COR-L47 (cell line): Measurements from ENCODE around the gene OR10J5.
"Not testable (repeated sequence)": the region's sequence is repeated elsewhere in the genome, so short reads cannot be mapped to it uniquely, and the experiment has no call there.

Source experiments
- DNase-seq: peaks from one replicate; lab custom pipeline; 2025; lab: John Stamatoyannopoulos, UW

The OR10J5 gene

GRCh38 chr1:159535907-159536306, at the start of gene OR10J5:
TSS of gene OR10J5 (minus strand) at chr1:159536007. CDS start at chr1:159536007, 0 bp downstream.
- DNase-seq, result no peak

GRCh38 chr1:159584536-159584935, 48.7 kb upstream of the OR10J5 start:
- no peak for DNase-seq

- DNase-seq, result no peak
Observed at GRCh38 chr1:159581422-159581821, 45.6 kb upstream of the OR10J5 start.

GRCh38 chr1:159580340-159580739, 44.5 kb upstream of the OR10J5 start:
- DNase-seq, result no peak

DNA sequence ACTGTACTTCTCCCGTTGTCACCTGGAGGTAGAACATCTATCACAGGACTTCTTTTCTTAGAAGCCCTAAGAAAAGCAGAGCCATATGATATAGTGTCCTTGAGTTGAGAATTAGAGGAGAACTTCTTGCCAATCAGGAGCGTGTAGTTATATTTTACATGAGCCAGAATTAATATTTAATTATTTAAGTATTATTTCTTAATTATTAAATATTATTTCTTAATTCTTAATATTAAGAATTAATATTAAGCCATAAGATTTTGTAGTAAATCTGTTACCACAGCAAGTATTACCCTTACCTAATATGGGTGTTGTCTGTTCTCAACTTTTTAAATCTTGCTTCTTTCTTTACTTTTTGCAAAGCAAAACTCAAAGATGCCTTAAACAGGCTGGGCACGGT, 41.6 kb upstream of the OR10J5 start:
- no peak for DNase-seq

- no peak for DNase-seq
Observed at GRCh38 chr1:159562680-159563079, 26.9 kb upstream of the OR10J5 start.

- no peak for DNase-seq
Observed at GRCh38 chr1:159561497-159561896, 25.7 kb upstream of the OR10J5 start.

DNA sequence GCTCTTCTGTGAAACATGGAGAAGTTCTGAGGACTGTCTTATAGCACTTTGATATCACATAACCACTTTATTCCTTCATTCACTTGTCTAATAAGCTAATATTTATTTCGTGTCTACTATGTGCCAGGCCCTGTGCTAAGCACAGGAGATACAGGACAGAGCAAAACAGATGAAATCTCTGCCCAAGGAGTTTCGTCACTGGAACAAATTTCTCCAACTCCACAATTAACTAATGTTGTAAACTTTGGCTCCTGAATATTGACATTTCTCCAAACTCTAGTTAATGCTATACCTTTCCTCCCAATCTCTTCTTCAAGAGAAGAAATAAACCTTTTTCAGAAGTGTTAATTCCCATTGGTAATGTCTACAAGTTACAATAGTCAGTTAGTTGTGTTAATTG, 24.8 kb upstream of the OR10J5 start:
- no peak for DNase-seq

DNA sequence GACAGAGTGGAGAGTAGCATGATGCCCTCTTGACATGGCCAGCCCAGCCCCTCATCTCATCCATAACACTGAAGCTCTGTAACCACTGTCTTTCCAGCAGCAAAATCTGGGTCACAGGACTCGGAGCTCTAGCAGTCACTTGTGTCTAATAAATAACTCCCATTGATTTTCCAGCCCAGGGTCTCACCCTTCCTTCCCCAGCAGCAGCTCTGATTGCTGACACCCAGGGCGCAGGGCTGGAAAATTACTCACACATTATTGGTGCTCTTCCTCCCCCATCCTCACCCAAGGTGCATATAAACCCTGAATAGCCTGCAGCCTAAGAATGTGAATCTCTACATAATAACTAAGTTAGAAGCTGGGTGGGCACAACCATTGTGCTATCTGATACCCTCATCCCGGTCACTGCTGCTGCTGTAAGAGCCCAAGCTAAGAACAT, 21.1 kb upstream of the OR10J5 start:
- DNase-seq, result no peak

DNA sequence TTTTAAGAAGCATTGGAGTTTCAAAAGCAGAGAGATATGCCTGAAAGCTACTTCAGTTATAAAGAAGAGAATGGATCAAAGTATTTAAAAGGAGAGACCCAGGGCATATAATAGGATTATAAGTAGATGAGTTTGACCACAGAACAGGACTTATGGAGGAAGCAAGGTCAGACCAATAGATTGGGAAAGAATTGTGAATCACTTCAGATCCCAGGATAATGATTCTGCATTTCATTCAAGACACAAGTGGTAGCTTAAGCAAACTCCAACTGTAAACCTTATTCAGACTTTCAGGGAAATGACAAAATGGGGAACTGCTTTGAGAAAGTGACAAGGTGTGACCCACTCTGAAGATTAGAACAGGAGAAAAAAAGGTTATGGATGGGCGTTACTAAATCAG, 18.9 kb upstream of the OR10J5 start:
- DNase-seq, result no peak

- no peak for DNase-seq
Observed at GRCh38 chr1:159554261-159554660, 18.5 kb upstream of the OR10J5 start.

- no peak for DNase-seq
Observed at GRCh38 chr1:159548126-159548525, 12.3 kb upstream of the OR10J5 start.

- DNase-seq, result no peak
Observed at GRCh38 chr1:159532922-159533321, 2.9 kb downstream of the OR10J5 start.

GRCh38 chr1:159524792-159525191, 11.0 kb downstream of the OR10J5 start:
- not testable (repeated sequence) for DNase-seq

DNA sequence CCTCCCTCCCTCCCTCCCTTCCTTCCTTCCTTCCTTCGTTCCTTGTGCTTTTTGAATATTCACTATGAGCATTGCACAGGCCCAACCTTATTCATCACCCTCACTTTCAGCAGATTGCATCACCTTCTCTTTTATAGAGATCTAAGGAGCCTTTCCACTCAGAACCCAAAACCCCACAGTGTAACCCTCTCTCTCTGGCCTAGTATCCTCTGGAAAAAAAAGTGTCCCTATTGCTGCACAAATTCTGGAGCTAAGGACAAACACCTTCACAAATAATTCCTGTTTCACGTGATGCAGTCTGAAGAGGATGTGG, 25.6 kb downstream of the OR10J5 start:
- DNase-seq, result no peak

DNA sequence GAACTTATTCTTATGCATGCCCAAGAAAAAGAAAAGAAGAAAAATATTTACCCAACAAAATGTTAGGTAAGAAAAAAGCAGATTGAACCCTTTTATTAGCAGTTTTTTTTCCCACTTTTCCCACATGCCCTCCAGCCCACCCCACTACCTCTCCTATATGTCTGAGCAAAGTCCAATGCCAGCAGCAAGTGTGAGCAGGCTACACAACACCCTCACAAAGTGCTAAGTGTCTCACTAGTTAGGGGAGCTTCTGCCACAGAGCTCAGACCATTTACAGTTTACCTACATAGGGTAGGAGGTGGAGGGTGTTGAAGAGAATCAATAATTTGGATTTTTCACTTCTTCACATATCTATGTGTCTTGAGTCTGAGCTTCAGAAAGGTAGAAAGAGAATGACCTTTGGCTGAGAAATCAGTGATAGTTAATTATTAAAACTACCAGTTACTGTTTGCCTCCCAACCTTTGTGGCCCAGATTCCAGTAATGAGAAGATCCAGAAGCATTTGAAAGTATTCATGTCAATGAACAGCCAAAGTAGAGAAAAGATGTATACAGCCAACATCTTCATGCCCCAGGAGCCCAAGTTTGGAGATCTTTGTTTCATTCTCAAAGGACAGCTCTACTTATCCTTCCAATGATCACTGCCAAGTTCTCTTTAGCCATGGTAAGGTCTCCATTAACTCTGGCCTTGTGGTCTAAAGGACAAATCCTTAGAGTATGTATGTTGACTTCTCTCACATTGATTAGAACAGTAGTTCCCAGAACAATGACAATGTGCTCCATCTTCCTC, 26.2 kb downstream of the OR10J5 start:
- no peak for DNase-seq

GRCh38 chr1:159508951-159509350, 26.9 kb downstream of the OR10J5 start:
- no peak for DNase-seq

- no peak for DNase-seq
Observed at GRCh38 chr1:159505676-159506075, 30.1 kb downstream of the OR10J5 start.

GRCh38 chr1:159501082-159501481, 34.7 kb downstream of the OR10J5 start:
- DNase-seq, result no peak

- DNase-seq, result not testable (repeated sequence)
Observed at GRCh38 chr1:159494513-159495210, 41.1 kb downstream of the OR10J5 start.

DNA sequence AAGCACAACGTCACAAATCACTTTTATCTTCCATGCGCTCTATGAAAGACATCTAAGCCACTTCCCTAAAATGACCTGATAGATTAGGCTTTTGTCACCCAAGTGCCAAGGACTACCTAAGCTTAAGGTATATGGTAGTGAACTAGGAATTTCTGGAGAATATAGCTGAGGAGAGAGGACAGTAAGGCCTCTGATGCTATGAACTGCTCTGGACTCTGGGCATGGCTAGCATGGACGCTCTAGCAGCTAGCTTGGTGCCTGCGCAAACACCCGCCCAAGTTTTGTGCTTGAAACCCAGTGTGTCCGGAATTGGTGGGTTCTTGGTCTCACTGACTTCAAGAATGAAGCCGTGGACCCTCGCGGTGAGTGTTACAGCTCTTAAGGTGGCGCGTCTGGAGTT, 42.5 kb downstream of the OR10J5 start:
- no peak for DNase-seq

DNA sequence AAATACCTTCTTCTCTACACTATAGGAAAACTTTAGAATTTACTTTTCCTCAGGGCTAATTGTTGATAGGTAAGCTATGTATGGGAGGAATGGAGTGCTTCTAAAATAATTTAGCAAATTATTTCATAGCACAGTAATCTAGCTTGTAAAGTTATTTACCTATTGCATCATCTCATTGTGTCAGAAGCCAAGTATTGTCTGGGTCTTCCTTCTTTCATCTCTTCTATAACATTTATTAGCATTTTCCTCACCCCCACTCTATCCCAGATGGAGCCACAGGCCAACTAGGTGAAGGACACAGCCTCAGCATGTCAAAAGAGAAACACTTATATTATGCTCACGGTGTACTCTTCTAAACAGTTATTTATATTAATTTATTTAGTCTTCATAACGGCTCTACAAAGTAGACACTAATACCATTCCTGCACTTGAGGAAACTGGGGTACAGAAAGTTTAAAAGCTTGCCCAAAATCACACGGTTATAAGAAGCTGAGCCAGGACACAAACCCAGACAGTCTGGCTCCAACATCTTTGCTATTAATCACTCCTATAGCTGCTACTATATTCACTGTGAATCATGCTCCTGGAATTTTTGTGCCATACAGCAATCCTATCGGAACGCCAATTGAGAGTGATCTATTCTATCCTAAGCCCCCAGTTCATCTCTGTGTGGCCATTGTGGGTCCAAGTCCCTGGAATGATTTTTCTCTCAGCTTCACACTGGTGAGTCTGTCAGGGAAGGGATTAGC, 43.1 kb downstream of the OR10J5 start:
- DNase-seq, result no peak
